Posterior vena cava (tissue), 2 donors: ENCODE measurements around the gene RDH5. TPM values are rescaled to one million over a fixed set of nuclear protein-coding genes. Genes with fewer than 3 reads are reported as not detected.

Experiments
- DNase-seq: peaks from one replicate; pipeline ENCODE4 v3.0.0-alpha.2; 2020; ENCODE audit warnings: low spot score
- intact Hi-C, 2 donors: fragments of 100-400 bp; cut with DNase I; formaldehyde crosslinking; loops; one replicate each; pipeline versions ENCODE4 v1.14.1 to v1.14.2; 2022 to 2023
- total RNA-seq, 2 donors: library from RNA; stranded (reverse); fragmentation: NEBNext Ultra II Directional; extraction: Animal tissue kit (Norgen Biotek cat#: 25700); gene quantifications; one replicate each; pipeline ENCODE4 v1.2.1, GENCODE V29; 2021
- donor health status: DM: yes; HTN: yes; CAD: no.
- donor health status: DM: yes; HTN: yes; CAD: no.

Gene RDH5
- total RNA-seq, 2 donors from 2014 or later: 19.2 to 39.7 TPM

GRCh38 chr12:55694188-55694515, 26.0 kb upstream of the RDH5 start:
- intact Hi-C loops: no loop called here
- DNase-seq: peak; percentile 75

- DNase-seq: peak; percentile 71
- intact Hi-C loops: no loop called here
These were observed 25.5 kb upstream of the RDH5 start for GRCh38 chr12:55694651-55695050.

- peak; percentile 46 for DNase-seq
- intact Hi-C loops: no loop called here
These were observed 24.8 kb upstream of the RDH5 start for GRCh38 chr12:55695349-55695748.

GRCh38 chr12:55696141-55696540, 24.1 kb upstream of the RDH5 start:
- intact Hi-C loops: no loop called here
- DNase-seq: peak; percentile 62

- intact Hi-C loops: no loop called here
- peak; percentile 80 for DNase-seq
These were observed 23.3 kb upstream of the RDH5 start for GRCh38 chr12:55696796-55697462.

- peak; percentile 30 for DNase-seq
- intact Hi-C loops: no loop called here
These were observed 22.5 kb upstream of the RDH5 start for GRCh38 chr12:55697686-55698085.

- peak; percentile 77 for DNase-seq
These were observed 21.8 kb upstream of the RDH5 start for GRCh38 chr12:55698241-55698955.

GRCh38 chr12:55698965-55699364, 21.2 kb upstream of the RDH5 start:
- DNase-seq: peak; percentile 45

More at GRCh38 chr12:55698241-55698955, 21.8 kb upstream of the RDH5 start:
- intact Hi-C loops: no loop called here

GRCh38 chr12:55699471-55700055, 20.6 kb upstream of the RDH5 start:
- DNase-seq: peak; percentile 70
- intact Hi-C loops: no loop called here

More at GRCh38 chr12:55698965-55699364, 21.2 kb upstream of the RDH5 start:
- intact Hi-C loops: no loop called here

- peak; percentile 81 for DNase-seq
- intact Hi-C loops: loop anchor here in 1 of 2 donors (1.0 kb wide), 1 partner anchor 24 kb away; no protein-coding TSS in a partner anchor
These were observed 19.8 kb upstream of the RDH5 start for GRCh38 chr12:55700255-55701018.

GRCh38 chr12:55702861-55703260, 17.3 kb upstream of the RDH5 start:
- intact Hi-C loops: no loop called here
- no peak for DNase-seq

- DNase-seq: no peak
- intact Hi-C loops: no loop called here
These were observed 16.9 kb upstream of the RDH5 start for GRCh38 chr12:55703288-55703687.

- intact Hi-C loops: no loop called here
- no peak for DNase-seq
These were observed 16.1 kb upstream of the RDH5 start for GRCh38 chr12:55703901-55704761.

- intact Hi-C loops: loop anchor here in 1 of 2 donors (5.0 kb wide), 1 partner anchor 1443 kb away; no protein-coding TSS in a partner anchor
- DNase-seq: no peak
These were observed 15.1 kb upstream of the RDH5 start for GRCh38 chr12:55704824-55705718.

- intact Hi-C loops: loop anchor here in 1 of 2 donors (5.0 kb wide), 1 partner anchor 1444 kb away; no protein-coding TSS in a partner anchor
- DNase-seq: no peak
These were observed 14.3 kb upstream of the RDH5 start for GRCh38 chr12:55705782-55706402.

GRCh38 chr12:55706568-55707218, 13.5 kb upstream of the RDH5 start:
- intact Hi-C loops: loop anchor here in 1 of 2 donors (5.0 kb wide), 1 partner anchor 1444 kb away; no protein-coding TSS in a partner anchor
- no peak for DNase-seq
